ENCODE results near the gene NAA80.

NAA80 gene

GRCh38 chr3:50331364-50331907, 32.2 kb upstream of the NAA80 start:
- ATAC-seq, result no peak

GRCh38 chr3:50330330-50330729, 31.1 kb upstream of the NAA80 start:
- ATAC-seq, result no peak
- TF ChIP-seq OSR1 (CRISPR knock-in tag; IDR thresholded peaks at IDR 0.05) (no peak), SNAI2 (CRISPR knock-in tag; IDR thresholded peaks at IDR 0.05) (no peak), PATZ1 (CRISPR knock-in tag; IDR thresholded peaks at IDR 0.05; ENCODE audit: borderline replicate concordance) (no peak), TCF4 (CRISPR knock-in tag; IDR thresholded peaks at IDR 0.05; ENCODE audit: borderline replicate concordance) (no peak), CSRNP3 (CRISPR knock-in tag; IDR thresholded peaks at IDR 0.05) (no peak), ARNTL (CRISPR knock-in tag; IDR thresholded peaks at IDR 0.05; ENCODE audit: borderline replicate concordance, low read depth) (no peak), ZNF70 (CRISPR knock-in tag; IDR thresholded peaks at IDR 0.05) (no peak), TOX (CRISPR knock-in tag; IDR thresholded peaks at IDR 0.05; ENCODE audit: borderline replicate concordance) (no peak)

More at GRCh38 chr3:50331364-50331907, 32.2 kb upstream of the NAA80 start:
- no peak for TF ChIP-seq PPARA (CRISPR knock-in tag; IDR thresholded peaks at IDR 0.05; ENCODE audit: borderline replicate concordance)
- TF ChIP-seq CREB5 (CRISPR knock-in tag; IDR thresholded peaks at IDR 0.05; ENCODE audit: low read depth), result no peak
- no peak for TF ChIP-seq ZFP3 (CRISPR knock-in tag; IDR thresholded peaks at IDR 0.05)
- TF ChIP-seq ZNF565 (CRISPR knock-in tag; conservative IDR thresholded peaks at IDR 0.05; ENCODE audit: low read depth), result no peak
- TF ChIP-seq CSRNP3 (CRISPR knock-in tag; IDR thresholded peaks at IDR 0.05), result no peak
- TF ChIP-seq PATZ1 (CRISPR knock-in tag; IDR thresholded peaks at IDR 0.05; ENCODE audit: borderline replicate concordance), result no peak
- TF ChIP-seq RARB (CRISPR knock-in tag; IDR thresholded peaks at IDR 0.05), result no peak
- TF ChIP-seq ZC3H10 (CRISPR knock-in tag; IDR thresholded peaks at IDR 0.05), result no peak
- no peak for TF ChIP-seq BACH2 (CRISPR knock-in tag; IDR thresholded peaks at IDR 0.05; ENCODE audit: borderline replicate concordance)
- TF ChIP-seq ZFP30 (CRISPR knock-in tag; IDR thresholded peaks at IDR 0.05), result no peak
- no peak for TF ChIP-seq POU6F1 (CRISPR knock-in tag; IDR thresholded peaks at IDR 0.05; ENCODE audit: borderline replicate concordance, low read depth)
- TF ChIP-seq CSDC2 (CRISPR knock-in tag; IDR thresholded peaks at IDR 0.05), result no peak
- TF ChIP-seq ZNF70 (CRISPR knock-in tag; IDR thresholded peaks at IDR 0.05), result no peak
- no peak for TF ChIP-seq ZNF8 (CRISPR knock-in tag; IDR thresholded peaks at IDR 0.05)
- TF ChIP-seq TSHZ2 (CRISPR knock-in tag; IDR thresholded peaks at IDR 0.05), result no peak
- TF ChIP-seq SNAI2 (CRISPR knock-in tag; IDR thresholded peaks at IDR 0.05), result no peak
- no peak for TF ChIP-seq OSR1 (CRISPR knock-in tag; IDR thresholded peaks at IDR 0.05)

All from SK-N-SH treated with all-trans-retinoic acid at 6 μM for 48 hours (cell line).